Measurements from ENCODE around the gene HS3ST2.

HS3ST2 gene

DNA sequence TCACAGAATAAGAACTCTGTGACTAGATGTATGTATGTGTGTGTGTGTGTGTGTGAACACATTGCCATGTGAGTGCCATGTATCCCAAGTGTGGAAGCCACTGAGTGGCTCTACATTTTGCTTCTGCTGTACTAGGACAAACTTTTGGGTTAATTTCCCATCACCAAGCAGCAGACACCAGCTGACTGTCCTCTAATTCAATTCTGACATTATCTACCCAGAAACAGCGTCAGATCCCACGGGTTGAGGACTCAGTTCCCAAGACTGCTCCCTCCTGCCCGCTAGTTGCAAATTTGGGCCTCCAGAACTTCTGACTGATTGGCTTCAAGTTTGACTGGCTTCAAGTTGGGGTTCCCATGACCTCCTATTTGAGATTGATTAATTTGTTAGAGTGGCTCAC lies 29.2 kb downstream of the HS3ST2 start:
- H3K79me2 ChIP-seq (ENCODE audit: insufficient read depth, low read length): no peaks in the 10 kb centered on the region
- H3K36me3 ChIP-seq (ENCODE audit: low read length): no peaks in the 10 kb centered on the region
- no peaks in the 10 kb centered on the region for H3F3A ChIP-seq (ENCODE audit: insufficient read depth)
- H4K20me1 ChIP-seq (ENCODE audit: low read depth, low read length): no peaks in the 10 kb centered on the region
- no peak overlapping the region for H2AFZ ChIP-seq (ENCODE audit: low read depth, low read length, severe bottlenecking)
- no peak for TF ChIP-seq EZH2phosphoT487 (conservative IDR thresholded peaks at IDR 0.05; ENCODE audit: low read length)
- TF ChIP-seq, protein P1, sequence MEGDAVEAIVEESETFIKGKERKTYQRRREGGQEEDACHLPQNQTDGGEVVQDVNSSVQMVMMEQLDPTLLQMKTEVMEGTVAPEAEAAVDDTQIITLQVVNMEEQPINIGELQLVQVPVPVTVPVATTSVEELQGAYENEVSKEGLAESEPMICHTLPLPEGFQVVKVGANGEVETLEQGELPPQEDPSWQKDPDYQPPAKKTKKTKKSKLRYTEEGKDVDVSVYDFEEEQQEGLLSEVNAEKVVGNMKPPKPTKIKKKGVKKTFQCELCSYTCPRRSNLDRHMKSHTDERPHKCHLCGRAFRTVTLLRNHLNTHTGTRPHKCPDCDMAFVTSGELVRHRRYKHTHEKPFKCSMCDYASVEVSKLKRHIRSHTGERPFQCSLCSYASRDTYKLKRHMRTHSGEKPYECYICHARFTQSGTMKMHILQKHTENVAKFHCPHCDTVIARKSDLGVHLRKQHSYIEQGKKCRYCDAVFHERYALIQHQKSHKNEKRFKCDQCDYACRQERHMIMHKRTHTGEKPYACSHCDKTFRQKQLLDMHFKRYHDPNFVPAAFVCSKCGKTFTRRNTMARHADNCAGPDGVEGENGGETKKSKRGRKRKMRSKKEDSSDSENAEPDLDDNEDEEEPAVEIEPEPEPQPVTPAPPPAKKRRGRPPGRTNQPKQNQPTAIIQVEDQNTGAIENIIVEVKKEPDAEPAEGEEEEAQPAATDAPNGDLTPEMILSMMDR (IDR thresholded peaks at IDR 0.05; ENCODE audit: insufficient read depth, low read length, poor library complexity, severe bottlenecking): no peak
- no peak overlapping the region for H3K9ac ChIP-seq (ENCODE audit: low read length)
- no peaks in the 10 kb centered on the region for H3K9me2 ChIP-seq (replicated peaks; ENCODE audit: insufficient read depth, low read length)
- H3K27ac ChIP-seq (ENCODE audit: low read depth, low read length): no peak overlapping the region
- no peak overlapping the region for H3K4me2 ChIP-seq (ENCODE audit: low read depth, low read length, poor library complexity, severe bottlenecking)
- no peak overlapping the region for H3K4me3 ChIP-seq (ENCODE audit: insufficient read depth, low read length, poor library complexity, severe bottlenecking)
- no peaks in the 10 kb centered on the region for H3K9me3 ChIP-seq (ENCODE audit: insufficient read depth, low read length)
- H3K27me3 ChIP-seq (ENCODE audit: low read length): no peaks in the 10 kb centered on the region

DNA sequence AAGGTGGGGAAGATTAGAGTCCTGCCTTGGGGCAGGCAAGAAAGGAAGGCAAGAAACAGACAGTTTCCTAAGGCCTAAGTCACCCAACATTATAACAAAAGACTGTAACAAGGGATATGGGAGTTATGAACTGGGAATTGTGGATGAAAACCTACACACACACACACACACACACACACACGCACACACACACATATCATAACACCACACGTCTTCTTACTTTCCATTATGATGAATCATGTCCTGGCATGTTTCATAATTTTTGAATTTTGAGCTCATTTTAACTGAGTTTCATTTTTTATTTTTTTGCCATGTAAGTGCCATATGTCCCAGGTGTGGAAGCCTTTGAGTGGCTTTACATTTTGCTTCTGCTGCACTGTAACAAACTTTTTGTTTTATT lies 29.9 kb downstream of the HS3ST2 start:
- H3K9ac ChIP-seq (ENCODE audit: low read length): no peak overlapping the region
- H3F3A ChIP-seq (ENCODE audit: insufficient read depth): no peaks in the 10 kb centered on the region
- no peak overlapping the region for H3K4me3 ChIP-seq (ENCODE audit: insufficient read depth, low read length, poor library complexity, severe bottlenecking)
- H3K36me3 ChIP-seq (ENCODE audit: low read length): no peaks in the 10 kb centered on the region
- TF ChIP-seq EZH2phosphoT487 (conservative IDR thresholded peaks at IDR 0.05; ENCODE audit: low read length): no peak
- TF ChIP-seq, protein P1 (IDR thresholded peaks at IDR 0.05; ENCODE audit: insufficient read depth, low read length, poor library complexity, severe bottlenecking): no peak
- no peaks in the 10 kb centered on the region for H4K20me1 ChIP-seq (ENCODE audit: low read depth, low read length)
- no peaks in the 10 kb centered on the region for H3K79me2 ChIP-seq (ENCODE audit: insufficient read depth, low read length)
- H3K4me2 ChIP-seq (ENCODE audit: low read depth, low read length, poor library complexity, severe bottlenecking): no peak overlapping the region
- no peaks in the 10 kb centered on the region for H3K9me2 ChIP-seq (replicated peaks; ENCODE audit: insufficient read depth, low read length)
- H3K27me3 ChIP-seq (ENCODE audit: low read length): no peaks in the 10 kb centered on the region
- no peaks in the 10 kb centered on the region for H3K9me3 ChIP-seq (ENCODE audit: insufficient read depth, low read length)
- no peak overlapping the region for H3K27ac ChIP-seq (ENCODE audit: low read depth, low read length)
- no peak overlapping the region for H2AFZ ChIP-seq (ENCODE audit: low read depth, low read length, severe bottlenecking)

DNA sequence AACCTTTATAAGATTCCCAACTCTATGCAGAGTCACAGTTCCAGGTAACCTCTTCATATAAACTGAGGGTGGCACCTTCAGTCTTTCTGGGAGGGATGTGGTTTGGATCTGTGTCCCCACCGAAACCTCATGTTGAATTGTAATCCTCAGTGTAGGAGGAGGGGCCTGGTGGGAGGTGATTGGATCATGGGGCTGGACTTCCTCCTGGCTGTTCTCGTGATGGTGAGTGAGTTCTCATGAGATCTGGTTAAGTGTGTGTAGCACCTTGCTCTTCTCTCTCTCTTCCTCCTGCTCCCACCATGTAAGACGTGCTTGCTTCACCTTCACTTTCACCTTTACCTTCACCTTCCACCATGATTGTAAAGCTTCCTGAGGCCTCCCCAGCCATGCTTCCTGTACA lies 30.5 kb downstream of the HS3ST2 start:
- Histone ChIP-seq H3K4me3 (ENCODE audit: insufficient read depth, low read length, poor library complexity, severe bottlenecking) (no peak overlapping the region), H3K9ac (ENCODE audit: low read length) (no peak overlapping the region), H3K9me2 (replicated peaks; ENCODE audit: insufficient read depth, low read length) (no peaks in the 10 kb centered on the region), H3K36me3 (ENCODE audit: low read length) (no peaks in the 10 kb centered on the region), H3F3A (ENCODE audit: insufficient read depth) (no peaks in the 10 kb centered on the region), H3K27ac (ENCODE audit: low read depth, low read length) (no peak overlapping the region), H3K9me3 (ENCODE audit: insufficient read depth, low read length) (no peaks in the 10 kb centered on the region), H3K79me2 (ENCODE audit: insufficient read depth, low read length) (no peaks in the 10 kb centered on the region), H3K27me3 (ENCODE audit: low read length) (no peaks in the 10 kb centered on the region), H3K4me2 (ENCODE audit: low read depth, low read length, poor library complexity, severe bottlenecking) (no peak overlapping the region), H4K20me1 (ENCODE audit: low read depth, low read length) (no peaks in the 10 kb centered on the region), H2AFZ (ENCODE audit: low read depth, low read length, severe bottlenecking) (no peak overlapping the region)
- TF ChIP-seq, protein P1 (IDR thresholded peaks at IDR 0.05; ENCODE audit: insufficient read depth, low read length, poor library complexity, severe bottlenecking): no peak
- TF ChIP-seq EZH2phosphoT487 (conservative IDR thresholded peaks at IDR 0.05; ENCODE audit: low read length): no peak
